Ectodermal cell (in vitro differentiated cells): ENCODE results near the gene MKRN2OS.
"Not testable (repeated sequence)": the region's sequence is repeated elsewhere in the genome, so short reads cannot be mapped to it uniquely, and the experiment has no call there.

ENCODE experiments used
- H3K27ac ChIP-seq: 2 replicates; pipeline ENCODE4 v1.7.0; 2013; ENCODE audit warnings: mild to moderate bottlenecking, low read depth, low read length; ENCODE audit not compliant: insufficient read depth, poor library complexity, severe bottlenecking
- H3K27me3 ChIP-seq: 2 replicates; pipeline ENCODE4 v1.7.0; 2013; ENCODE audit warnings: mild to moderate bottlenecking, low read length; ENCODE audit not compliant: insufficient read depth, control insufficient read depth, poor library complexity, severe bottlenecking
- H3K36me3 ChIP-seq: one replicate; pipeline ENCODE4 v1.7.0; 2013; ENCODE audit warnings: low read length; ENCODE audit not compliant: control insufficient read depth, insufficient read depth
- H3K4me1 ChIP-seq: one replicate; pipeline ENCODE4 v1.7.0; 2013; ENCODE audit warnings: low read length; ENCODE audit not compliant: control insufficient read depth, insufficient read depth
- H3K4me3 ChIP-seq: 2 replicates; pipeline ENCODE4 v1.7.0; 2013; ENCODE audit warnings: low read depth, low read length, control low read depth; ENCODE audit not compliant: insufficient read depth
- H3K9me3 ChIP-seq: 2 replicates; pipeline ENCODE4 v1.7.0; 2013; ENCODE audit warnings: mild to moderate bottlenecking, low read length, moderate library complexity; ENCODE audit not compliant: control insufficient read depth
- WGBS, 2 experiments: methylation state at CpG; one replicate each; pipeline ENCODE4 v1.1.7; 2013; ENCODE audit warnings: missing lambda C conversion rate in 2 of 2; 5-methylcytosine and 5-hydroxymethylcytosine counted together

MKRN2OS gene

DNA sequence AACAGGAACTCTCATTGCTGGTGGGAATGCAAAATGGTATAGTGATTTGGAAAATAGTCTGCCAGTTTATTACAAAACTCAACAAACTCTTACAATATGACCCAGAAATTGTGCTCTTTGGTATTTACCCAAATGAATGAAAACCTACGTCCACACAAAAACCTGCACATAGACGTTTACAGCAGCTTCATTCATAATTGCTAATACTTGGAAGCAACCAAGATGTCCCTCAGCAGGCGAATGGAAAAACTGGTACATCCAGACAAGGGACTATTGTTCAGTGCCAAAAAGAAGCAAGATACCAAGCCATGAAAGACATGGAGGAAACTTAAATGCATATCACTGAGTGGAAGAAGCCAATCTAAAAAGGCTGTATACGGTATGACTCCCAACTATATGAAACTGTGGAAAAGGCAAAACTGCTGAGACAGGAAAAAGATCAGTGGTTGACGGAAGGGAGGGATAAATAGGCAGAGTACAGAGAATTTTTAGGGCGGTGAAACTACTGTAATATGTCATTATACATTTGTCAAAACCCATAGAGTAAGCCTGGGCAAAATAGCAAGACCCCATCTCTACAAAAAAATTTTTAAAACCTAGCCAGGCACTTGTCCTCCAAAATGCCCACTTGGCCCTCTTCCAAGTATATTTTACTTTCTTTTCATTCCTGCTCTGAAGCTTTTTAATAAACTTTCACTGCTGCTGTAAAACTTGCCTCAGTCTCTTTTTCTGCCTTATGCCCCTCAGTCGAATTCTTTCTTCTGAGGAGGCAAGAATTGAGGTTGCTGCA lies 4.9 kb upstream of the MKRN2OS start:
- Histone ChIP-seq H3K4me1 (no peaks in the 10 kb centered on the region), H3K36me3 (no peaks in the 10 kb centered on the region), H3K4me3 (no peak overlapping the region), H3K27ac (no peak overlapping the region), H3K9me3 (no peaks in the 10 kb centered on the region), H3K27me3 (no peaks in the 10 kb centered on the region)
- WGBS, 2 experiments = 79 to 89% methylated on average over 6 to 7 of the region's 7 CpGs

DNA sequence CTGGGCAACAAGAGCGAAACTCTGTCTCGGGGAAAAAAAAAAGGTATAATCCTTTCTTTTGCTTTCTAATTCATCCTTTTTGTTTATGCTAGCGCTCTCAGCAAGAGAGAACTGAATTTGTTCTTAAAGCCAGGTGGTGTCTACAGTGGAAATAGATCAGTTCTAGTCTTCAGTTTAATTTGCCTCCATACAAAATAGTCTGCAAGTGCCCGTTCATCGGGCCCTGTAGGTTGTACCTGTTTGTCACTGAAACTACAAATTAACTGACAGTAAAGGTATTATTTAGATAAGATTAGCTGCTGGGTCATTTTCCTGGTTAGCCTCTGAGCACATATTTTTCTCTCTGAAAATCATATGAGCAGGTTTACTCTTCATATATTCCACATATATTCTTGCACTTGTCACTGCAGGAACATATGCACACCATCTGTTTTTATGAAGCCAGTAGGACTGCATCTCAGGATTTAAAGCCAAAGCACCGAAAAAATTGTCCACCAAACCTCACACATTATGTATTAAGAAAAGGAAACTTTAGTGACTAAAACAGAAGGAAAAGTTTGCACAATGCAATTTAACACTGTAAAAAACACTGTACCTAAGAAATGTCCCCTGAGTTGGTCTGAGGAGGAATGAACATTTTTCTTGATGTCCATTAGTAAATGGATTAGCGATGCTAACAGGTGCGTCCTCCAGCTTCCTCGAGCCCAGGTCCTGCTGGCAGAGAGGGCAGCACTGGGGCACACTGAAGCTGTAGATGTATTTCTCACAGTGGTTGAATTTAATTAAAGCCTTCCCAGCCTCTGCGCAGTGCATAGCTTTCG lies 437 bp downstream of the MKRN2OS start:
- Histone ChIP-seq H3K27ac (no peak overlapping the region), H3K9me3 (no peaks in the 10 kb centered on the region), H3K27me3 (no peaks in the 10 kb centered on the region), H3K4me3 (no peak overlapping the region), H3K36me3 (peaks cover 4% of the 10 kb centered on the region), H3K4me1 (no peaks in the 10 kb centered on the region)
- 84 to 87% methylated on average over 10 to 11 of the region's 11 CpGs for WGBS, 2 experiments

- not testable (repeated sequence) for H3K27me3 ChIP-seq, H3K4me1 ChIP-seq, H3K4me3 ChIP-seq, H3K9me3 ChIP-seq, H3K27ac ChIP-seq, H3K36me3 ChIP-seq
- 91% methylated on average over 12 of the region's 12 CpGs for WGBS, 2 experiments
These were observed 1.8 kb downstream of the MKRN2OS start for GRCh38 chr3:12543497-12543896.

GRCh38 chr3:12541625-12542024 lies 3.7 kb downstream of the MKRN2OS start:
- Histone ChIP-seq H3K27ac (no peak overlapping the region), H3K4me1 (no peaks in the 10 kb centered on the region), H3K9me3 (no peaks in the 10 kb centered on the region), H3K27me3 (no peaks in the 10 kb centered on the region), H3K36me3 (peaks cover 4% of the 10 kb centered on the region), H3K4me3 (no peak overlapping the region)
- 77% methylated on average over 8 of the region's 8 CpGs for WGBS, 2 experiments

DNA sequence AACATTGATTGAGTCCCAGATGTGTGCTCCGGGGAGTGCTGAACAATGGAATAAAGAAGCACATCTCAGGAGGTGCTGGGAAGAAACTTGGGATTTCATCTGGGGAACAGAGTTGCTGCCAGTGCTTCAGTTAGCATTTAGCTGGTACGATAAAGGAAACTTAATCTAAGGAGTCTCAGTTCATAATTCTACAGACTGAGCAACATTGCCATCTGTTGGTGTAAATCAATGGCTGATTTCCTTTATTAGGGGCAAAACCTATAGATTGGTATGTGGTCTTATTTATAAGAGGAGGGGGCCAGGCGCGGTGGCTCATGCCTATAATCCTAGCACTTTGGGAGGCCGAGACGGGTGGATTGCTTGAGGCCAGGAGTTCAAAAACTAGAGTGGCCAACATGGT lies 8.9 kb downstream of the MKRN2OS start:
- no peaks in the 10 kb centered on the region for H3K4me1 ChIP-seq
- H3K4me3 ChIP-seq = no peak overlapping the region
- H3K36me3 ChIP-seq = peaks cover 10% of the 10 kb centered on the region
- no peaks in the 10 kb centered on the region for H3K9me3 ChIP-seq
- WGBS, 2 experiments = 92 to 93% methylated on average over 6 of the region's 6 CpGs
- H3K27ac ChIP-seq = no peak overlapping the region
- no peaks in the 10 kb centered on the region for H3K27me3 ChIP-seq

GRCh38 chr3:12532182-12532581 lies 13.1 kb downstream of the MKRN2OS start:
- WGBS, 2 experiments = 91 to 93% methylated on average over 5 of the region's 5 CpGs
- Histone ChIP-seq H3K4me3 (no peak overlapping the region), H3K4me1 (no peaks in the 10 kb centered on the region), H3K9me3 (no peaks in the 10 kb centered on the region), H3K27me3 (no peaks in the 10 kb centered on the region), H3K36me3 (peaks cover 15% of the 10 kb centered on the region), H3K27ac (no peak overlapping the region)

GRCh38 chr3:12527757-12528143 lies 17.5 kb downstream of the MKRN2OS start:
- peaks cover 15% of the 10 kb centered on the region for H3K36me3 ChIP-seq
- no peaks in the 10 kb centered on the region for H3K4me1 ChIP-seq
- no peaks in the 10 kb centered on the region for H3K9me3 ChIP-seq
- WGBS, 2 experiments = 92 to 98% methylated on average over 3 of the region's 3 CpGs
- no peaks in the 10 kb centered on the region for H3K27me3 ChIP-seq
- no peak overlapping the region for H3K4me3 ChIP-seq
- H3K27ac ChIP-seq = no peak overlapping the region

GRCh38 chr3:12522721-12523120 lies 22.6 kb downstream of the MKRN2OS start:
- Histone ChIP-seq H3K4me1 (no peaks in the 10 kb centered on the region), H3K36me3 (peaks cover 12% of the 10 kb centered on the region), H3K4me3 (no peak overlapping the region), H3K27ac (no peak overlapping the region), H3K9me3 (no peaks in the 10 kb centered on the region), H3K27me3 (no peaks in the 10 kb centered on the region)
- WGBS, 2 experiments = 100% methylated on average over 1 of the region's 1 CpG; no CpG with 5 or more reads in 1 of the 2 experiments

DNA sequence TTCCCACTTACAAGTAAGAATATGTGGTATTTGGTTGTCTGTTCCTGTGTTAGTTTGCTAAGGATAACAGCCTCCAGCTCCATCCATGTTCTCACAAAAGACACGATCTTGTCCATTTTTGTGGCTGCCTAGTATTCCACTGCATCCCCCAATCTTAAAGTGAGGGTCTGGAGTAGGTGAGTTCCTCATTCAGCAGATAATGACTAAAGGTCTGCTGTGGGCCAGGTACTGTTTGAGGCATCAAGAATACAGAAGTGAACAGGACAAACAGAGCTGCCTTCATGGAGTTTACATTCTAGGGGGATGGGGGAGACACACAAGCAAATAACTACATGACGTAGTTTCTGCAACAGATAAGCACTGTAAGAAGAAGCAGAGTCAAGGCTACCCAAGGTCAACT lies 24.3 kb downstream of the MKRN2OS start:
- H3K4me3 ChIP-seq = no peak overlapping the region
- H3K9me3 ChIP-seq = no peaks in the 10 kb centered on the region
- WGBS, 2 experiments = 92 to 96% methylated on average over 2 of the region's 2 CpGs
- H3K27ac ChIP-seq = no peak overlapping the region
- peaks cover 12% of the 10 kb centered on the region for H3K36me3 ChIP-seq
- H3K4me1 ChIP-seq = no peaks in the 10 kb centered on the region
- no peaks in the 10 kb centered on the region for H3K27me3 ChIP-seq

- Histone ChIP-seq H3K36me3 (peaks cover 12% of the 10 kb centered on the region), H3K27ac (no peak overlapping the region), H3K27me3 (no peaks in the 10 kb centered on the region), H3K9me3 (no peaks in the 10 kb centered on the region), H3K4me1 (no peaks in the 10 kb centered on the region), H3K4me3 (no peak overlapping the region)
- WGBS, 2 experiments = 90 to 93% methylated on average over 6 of the region's 6 CpGs
These were observed 26.9 kb downstream of the MKRN2OS start for GRCh38 chr3:12518261-12519028.
